ENCODE data around the gene MCRIP2.

MCRIP2 gene

GRCh38 chr16:633336-634050 is 8.1 kb upstream of the MCRIP2 start:
- no peak for DNase-seq

GRCh38 chr16:634051-634670 is 7.5 kb upstream of the MCRIP2 start:
- no peak for DNase-seq

- no peak for DNase-seq
Measured at GRCh38 chr16:634996-635395, 6.6 kb upstream of the MCRIP2 start.

DNA sequence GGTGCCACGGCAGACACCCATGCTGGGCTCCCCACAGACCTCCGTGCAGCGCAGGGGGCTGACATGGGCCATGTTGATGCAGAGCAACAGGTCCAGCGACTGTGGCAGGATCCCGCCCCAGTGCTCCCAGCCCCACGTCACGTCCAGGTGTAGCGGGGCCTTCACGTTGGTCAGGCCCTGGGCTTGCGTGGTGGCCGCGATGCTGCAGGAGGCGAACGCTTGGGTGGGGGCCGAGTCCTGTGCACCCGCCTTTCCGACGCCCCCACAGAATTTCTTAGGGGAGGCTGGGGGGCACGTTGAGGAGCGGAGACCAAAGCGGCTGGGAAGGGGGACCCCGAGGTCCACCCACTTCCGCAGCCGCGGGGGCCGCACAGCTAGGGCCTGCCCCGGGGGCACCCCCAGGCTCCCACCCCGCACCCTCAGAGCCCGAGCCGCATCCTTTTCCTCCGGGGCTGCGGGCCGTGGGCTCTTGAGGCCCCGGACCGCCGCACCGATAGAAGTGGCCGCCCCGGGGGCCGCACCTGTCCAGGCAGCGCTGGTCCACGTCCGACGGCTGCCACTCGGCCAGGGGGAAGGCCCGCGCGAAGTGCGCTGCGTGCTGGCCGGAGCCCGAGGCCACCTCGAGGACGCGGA is 5.9 kb upstream of the MCRIP2 start:
- no peak for DNase-seq

DNA sequence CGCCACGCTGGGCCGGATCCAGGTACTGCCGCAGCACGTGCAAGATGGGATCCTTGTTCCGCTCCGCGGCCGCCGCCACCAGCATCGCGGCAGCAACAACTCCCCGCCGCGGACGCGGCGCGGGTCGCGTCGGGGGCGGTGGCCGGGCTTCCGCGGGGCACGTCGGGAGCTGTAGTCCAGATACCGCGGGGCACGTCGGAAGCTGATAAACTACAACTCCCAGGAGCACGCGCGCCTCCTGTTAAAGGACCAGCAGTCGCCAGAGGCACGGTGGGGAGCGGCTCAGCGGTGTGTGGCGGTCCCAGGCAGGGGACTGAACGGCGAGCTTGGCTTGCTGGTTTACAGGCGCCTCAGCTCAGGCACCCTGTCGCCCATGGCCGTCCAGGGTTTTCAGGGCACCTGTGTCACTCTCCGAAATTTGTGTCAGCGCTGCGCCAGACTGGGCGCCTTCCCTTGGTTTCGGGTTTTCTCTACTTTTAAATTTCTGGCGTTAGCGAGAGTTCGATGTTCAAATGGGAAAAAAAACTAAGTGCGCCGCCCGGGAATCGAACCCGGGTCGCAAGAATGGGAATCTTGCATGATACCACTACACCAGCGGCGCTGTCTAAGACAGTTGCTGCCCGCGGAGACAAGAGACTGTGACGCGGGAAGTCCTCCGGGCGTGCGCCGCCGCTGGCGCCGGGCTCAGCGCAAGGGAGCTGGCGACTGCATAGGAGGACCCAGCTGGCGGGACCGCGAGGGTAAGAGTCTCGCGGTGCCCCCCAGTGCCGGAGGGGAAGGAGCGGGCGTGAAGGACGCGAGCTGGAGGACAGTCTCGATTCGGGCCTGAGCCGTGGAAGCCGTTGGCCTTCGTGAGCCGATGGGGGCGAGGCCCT is 5.2 kb upstream of the MCRIP2 start, which contains the start of gene METTL26:
METTL26 (minus strand) TSS at position 100 of the 875 bp plus-strand sequence; CDS start at position 85, 15 bp downstream.
- peak; percentile 93 to 94 for DNase-seq

DNA sequence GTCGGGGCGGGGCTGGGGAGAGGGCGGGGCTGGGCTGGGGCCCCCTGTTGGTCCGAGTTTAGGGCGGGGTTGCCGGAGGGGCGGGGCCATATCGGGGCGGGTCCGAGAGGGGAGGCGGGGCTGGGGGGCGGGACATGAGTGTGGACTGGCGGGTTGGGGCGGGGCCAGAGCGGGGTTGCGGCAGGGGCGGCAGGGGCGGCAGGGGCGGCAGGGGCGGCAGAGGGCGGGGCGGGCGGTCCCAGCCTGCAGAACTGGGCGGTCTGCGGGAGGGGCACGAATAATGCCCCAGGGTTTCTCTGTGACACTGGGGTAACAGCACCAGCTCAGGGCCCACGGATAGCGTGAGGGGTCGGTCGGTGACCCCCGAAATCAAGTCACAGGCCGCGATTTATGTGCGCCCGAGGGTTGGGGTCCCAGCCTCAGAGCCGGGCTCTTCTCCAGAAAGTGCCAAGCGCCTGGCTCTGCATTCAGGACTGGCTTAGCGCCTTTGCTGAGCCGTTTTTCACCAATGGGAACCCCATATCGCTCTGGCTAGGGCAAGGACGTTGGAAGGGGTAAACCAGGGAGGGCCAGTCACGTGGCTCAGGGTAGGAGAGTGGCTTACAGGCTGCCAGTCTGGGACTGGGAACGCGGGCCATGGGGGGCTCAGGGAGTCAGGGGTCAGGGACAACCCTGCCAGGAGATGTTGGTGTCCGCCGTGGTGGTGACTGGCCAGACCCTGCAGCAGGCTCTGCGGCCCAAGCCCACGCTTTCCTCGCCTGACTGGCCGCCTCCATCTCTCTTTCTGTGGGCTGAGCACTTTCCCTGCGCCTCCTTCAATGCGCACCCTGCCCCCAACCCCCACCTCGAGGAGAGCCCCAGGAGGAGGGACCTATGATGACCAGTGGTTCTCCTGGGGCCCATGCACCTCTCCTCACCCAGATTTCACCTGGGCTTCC is 4.3 kb upstream of the MCRIP2 start:
- DNase-seq: peak in 1 of 2 experiments; percentile 81

- no peak for DNase-seq
Measured at GRCh38 chr16:638034-638543, 3.5 kb upstream of the MCRIP2 start.

DNA sequence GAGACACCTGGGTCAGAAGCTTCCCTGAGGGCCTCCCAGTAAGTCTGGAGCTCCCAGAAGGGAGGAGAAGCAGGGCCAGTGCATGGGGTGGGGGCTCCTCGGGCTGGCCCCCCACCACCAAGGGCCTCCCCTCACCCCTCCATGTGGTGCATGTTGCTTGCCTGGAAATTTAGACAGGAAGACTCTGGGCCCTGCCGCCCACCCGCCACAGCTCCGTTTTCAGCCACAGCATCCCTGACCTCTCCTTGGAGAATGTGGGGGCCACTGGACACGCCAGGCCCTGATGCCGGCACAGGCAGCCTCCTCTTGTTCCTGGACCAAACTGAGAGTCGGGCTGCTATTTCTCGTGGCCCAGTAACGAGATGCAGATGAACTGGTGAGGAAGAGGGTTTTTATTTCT is 2.8 kb upstream of the MCRIP2 start:
- no peak for DNase-seq

GRCh38 chr16:640614-641013 is 1.0 kb upstream of the MCRIP2 start:
- DNase-seq: no peak

DNA sequence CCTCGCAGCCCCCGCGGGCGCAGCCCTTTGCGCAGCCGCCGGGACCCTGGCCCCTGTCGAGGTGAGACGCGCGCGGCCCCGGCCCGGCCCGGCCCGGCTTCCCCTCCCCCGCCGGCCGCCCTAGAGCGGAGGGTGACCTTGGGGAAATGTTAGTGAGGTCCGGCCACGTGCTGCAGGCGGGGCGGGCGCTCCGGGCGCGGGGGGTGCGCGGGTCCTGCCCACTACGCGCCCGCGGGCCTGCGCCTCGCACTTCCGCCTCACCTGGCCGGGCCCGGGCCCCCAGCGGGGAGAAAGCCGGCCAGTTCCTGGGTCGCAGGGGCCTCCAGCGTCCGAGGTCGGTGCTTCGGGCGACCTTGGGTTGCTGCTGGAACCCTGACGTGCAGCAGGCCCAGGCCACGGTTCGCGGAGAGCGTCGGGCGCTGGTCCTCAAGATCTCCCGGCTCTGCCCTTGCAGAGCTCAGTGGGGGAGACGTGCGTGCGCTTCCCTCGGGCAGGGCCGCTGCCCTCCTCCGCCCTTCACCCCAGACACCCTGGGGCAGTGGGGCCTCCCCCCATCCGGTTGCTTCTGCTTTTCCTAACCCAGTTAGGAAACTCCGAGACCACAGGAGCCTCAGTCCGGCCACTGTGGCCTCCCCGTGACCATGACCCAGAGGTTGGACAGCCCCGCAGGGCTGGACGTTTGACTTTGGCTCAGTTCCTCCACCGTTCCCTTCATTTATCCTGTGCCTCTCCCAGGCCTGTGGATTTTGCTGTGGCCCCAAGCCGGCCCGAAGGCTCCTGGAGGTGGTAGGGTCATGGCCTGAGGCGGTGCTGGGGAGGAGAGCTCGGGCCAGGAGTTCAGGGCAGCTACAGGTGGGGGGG is 791 bp downstream of the MCRIP2 start:
- peak in 1 of 2 experiments; percentile 33 for DNase-seq

DNA sequence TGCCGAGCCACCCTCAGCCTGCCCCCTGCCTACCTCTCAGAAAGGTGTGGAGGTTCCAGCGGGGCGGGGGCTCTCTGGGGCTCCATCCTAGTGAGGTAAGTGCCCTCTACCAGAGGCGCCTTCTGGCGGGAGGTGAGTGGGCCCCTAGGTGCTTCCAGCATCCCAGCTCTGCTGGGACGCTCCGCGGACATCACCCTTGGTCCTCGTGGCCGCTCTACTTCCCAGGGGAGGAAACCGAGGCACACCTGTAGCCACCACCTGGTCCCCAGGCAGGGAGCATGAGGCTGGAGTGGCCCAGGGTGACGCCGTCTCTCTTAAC is 1.4 kb downstream of the MCRIP2 start:
- DNase-seq: no peak

GRCh38 chr16:644556-644955 is 2.9 kb downstream of the MCRIP2 start:
- DNase-seq: no peak

GRCh38 chr16:645852-646678 is 4.4 kb downstream of the MCRIP2 start:
- DNase-seq: no peak

DNA sequence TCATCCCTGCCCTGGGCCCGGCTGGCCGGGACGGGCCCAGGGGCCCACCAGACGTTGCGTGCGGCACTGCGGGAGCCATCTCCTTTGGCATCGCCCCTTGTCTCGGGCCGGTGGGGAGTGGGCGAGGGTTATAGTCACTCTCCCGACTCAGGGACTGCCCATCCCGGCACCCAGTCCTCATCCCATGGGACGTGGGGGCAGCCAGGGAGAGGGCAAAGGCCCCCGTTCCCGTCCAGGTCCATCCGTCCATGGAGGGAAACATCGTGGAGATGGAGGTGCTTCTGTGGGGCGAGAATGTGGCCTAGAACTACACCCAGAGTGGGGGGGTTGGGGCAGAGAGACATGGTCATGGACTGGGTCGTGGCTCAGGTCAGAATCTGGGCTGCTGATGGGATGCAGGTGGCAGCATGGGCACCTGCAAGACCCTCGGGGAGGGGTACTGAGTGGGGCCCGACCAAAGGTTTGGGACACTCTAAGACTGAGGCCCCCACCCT is 5.1 kb downstream of the MCRIP2 start:
- DNase-seq: no peak

- peak in 1 of 2 experiments; percentile 12 for DNase-seq
Measured at GRCh38 chr16:647173-647902, 5.7 kb downstream of the MCRIP2 start.

DNA sequence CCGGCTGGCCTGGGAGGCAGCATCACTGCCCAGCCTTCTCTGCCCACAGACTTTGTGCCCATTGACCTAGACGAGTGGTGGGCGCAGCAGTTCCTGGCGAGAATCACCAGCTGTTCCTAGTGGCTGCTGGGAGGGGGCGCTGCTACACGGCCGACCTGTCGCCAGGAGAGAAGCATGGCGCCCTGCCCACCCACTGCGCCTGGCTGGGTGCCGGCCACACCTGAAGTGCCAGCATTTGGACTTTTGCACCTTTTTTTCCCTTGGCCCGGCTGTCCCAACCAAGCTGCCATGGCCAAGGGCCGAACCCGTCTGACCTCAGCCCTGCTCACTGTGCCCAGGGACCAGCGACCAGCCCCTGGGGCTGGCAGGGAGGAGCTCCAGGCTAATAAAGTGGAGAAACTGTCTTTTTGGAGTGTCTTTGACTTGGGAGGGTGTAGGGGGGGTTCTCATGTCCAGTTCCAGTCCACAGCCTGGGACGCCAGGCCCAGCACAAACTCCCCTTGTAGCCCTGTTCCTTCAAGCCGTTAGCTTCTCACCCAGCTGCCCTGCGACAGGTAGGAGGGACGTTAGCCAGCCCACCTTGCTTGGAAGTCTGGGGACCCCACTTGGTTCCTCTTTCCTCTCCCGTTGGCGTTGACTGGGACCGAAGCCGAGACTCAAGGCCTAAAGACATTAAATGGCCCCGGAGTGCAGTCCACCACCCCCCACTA is 6.6 kb downstream of the MCRIP2 start:
- peak; percentile 47 to 68 for DNase-seq

- DNase-seq: peak; percentile 87 to 95
Measured at GRCh38 chr16:648781-649589, 7.4 kb downstream of the MCRIP2 start, which contains the start of gene WDR90. Gene WDR90, plus strand, starts transcription at chr16:649365. Its CDS starts 52 bp downstream, at chr16:649417.
